ENCODE measurements around the gene ANTXR1.

DNA sequence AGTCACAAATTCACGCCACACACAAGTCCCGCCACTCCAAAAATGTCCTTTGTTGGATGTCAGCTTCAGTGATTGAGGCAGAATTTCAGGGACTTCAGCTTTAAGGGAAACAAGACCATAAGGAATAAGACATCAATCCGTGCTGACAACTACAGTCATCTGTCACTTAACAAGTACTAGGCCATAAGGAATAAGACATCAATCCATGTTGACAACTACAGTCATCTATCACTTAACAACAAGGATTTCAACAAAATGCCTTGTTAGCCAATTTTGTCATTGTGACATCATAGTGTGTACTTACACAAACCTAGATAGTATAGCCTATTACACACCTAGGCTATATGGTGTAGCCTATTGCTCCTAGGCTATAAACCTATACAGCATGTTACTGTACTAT, 58.0 kb downstream of the ANTXR1 start:
- TF ChIP-seq, protein P1, sequence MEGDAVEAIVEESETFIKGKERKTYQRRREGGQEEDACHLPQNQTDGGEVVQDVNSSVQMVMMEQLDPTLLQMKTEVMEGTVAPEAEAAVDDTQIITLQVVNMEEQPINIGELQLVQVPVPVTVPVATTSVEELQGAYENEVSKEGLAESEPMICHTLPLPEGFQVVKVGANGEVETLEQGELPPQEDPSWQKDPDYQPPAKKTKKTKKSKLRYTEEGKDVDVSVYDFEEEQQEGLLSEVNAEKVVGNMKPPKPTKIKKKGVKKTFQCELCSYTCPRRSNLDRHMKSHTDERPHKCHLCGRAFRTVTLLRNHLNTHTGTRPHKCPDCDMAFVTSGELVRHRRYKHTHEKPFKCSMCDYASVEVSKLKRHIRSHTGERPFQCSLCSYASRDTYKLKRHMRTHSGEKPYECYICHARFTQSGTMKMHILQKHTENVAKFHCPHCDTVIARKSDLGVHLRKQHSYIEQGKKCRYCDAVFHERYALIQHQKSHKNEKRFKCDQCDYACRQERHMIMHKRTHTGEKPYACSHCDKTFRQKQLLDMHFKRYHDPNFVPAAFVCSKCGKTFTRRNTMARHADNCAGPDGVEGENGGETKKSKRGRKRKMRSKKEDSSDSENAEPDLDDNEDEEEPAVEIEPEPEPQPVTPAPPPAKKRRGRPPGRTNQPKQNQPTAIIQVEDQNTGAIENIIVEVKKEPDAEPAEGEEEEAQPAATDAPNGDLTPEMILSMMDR (IDR thresholded peaks at IDR 0.05; ENCODE audit: low read depth, low read length): no peak
- TF ChIP-seq EZH2phosphoT487 (IDR thresholded peaks at IDR 0.05; ENCODE audit: low read depth): no peak
